NCI-H1417 (cell line): ENCODE measurements around the gene CHTOP.

ENCODE experiments used
- DNase-seq, 3 experiments: peaks; one replicate each; lab custom pipeline; 2025; lab: John Stamatoyannopoulos, UW

CHTOP gene

GRCh38 chr1:153688736-153689328 lies 55.0 kb downstream of the CHTOP start:
- DNase-seq: no peak

DNA sequence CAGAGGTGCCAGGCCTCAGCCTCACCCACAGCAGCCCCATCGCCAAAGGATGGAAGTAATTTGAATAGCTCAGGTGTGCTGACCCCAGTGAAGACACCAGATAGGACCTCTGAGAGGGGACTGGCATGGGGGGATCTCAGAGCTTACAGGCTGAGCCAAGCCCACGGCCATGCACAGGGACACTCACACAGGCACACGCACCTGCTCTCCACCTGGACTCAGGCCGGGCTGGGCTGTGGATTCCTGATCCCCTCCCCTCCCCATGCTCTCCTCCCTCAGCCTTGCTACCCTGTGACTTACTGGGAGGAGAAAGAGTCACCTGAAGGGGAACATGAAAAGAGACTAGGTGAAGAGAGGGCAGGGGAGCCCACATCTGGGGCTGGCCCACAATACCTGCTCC lies 59.6 kb downstream of the CHTOP start:
- DNase-seq: no peak
